HepG2 (cell line): ENCODE results near the gene WDR86. TPM values are rescaled to one million over a fixed set of nuclear protein-coding genes. Genes with fewer than 3 reads are reported as not detected.

Source experiments
- ATAC-seq: fragments of 200-7000 bp; cut with Tn5 transposase; 3 replicates; pipeline ENCODE4 v1.9.1; 2020; ENCODE audit warnings: mild to moderate bottlenecking, moderate library complexity
- BruUV-seq: library from RNA; stranded (reverse); fragments of 400-500 nt; replicated peaks from 2 replicates; lab custom pipeline; 2021; lab: Mats Ljungman, UMichigan
- CTCF ChIA-PET: fragments of 300-600 bp; formaldehyde crosslinking; extraction: SDS; loops from one replicate; lab custom pipeline; 2021; ENCODE audit warnings: low total read pairs, inconsistent platforms, low intra/inter-chr PET ratio; lab: Yijun Ruan, JAX
- POLR2A ChIA-PET: fragments of 350-600 bp; sonication (Branson Sonifier 250); formaldehyde crosslinking; loops from one replicate; lab custom pipeline; 2020; ENCODE audit warnings: antibody characterized with exemption, inconsistent platforms; lab: Yijun Ruan, JAX
- DNase-seq: peaks from one replicate; pipeline ENCODE4 v3.0.0-alpha.2; 2015; ENCODE audit warnings: low spot score
- FAIRE-seq: peaks from 3 replicates; lab custom pipeline; 2011; peaks lifted over from hg19 to GRCh38; lab: Jason Lieb, UNC
- H2AFZ ChIP-seq: one replicate; pipeline ENCODE4 v1.6.1; 2011; ENCODE audit warnings: low read length, inconsistent platforms
- H3K27ac ChIP-seq: fragments of 300-600 bp; 3 replicates; pipeline ENCODE4 v1.8.0; 2011; ENCODE audit warnings: mixed run types, mild to moderate bottlenecking, mixed read lengths, low read length, inconsistent platforms; ENCODE audit not compliant: insufficient read depth; ENCODE audit errors: extremely low read length
- H3K27me3 ChIP-seq, 2 experiments: fragments of 200-600 bp in 1 of 2; 2 replicates in 1 of 2; 3 replicates in 1 of 2; pipeline versions ENCODE4 v1.6.0 to v1.8.0; 2011; ENCODE audit warnings: low read length in 2 of 2, mild to moderate bottlenecking in 2 of 2, moderate library complexity in 2 of 2, inconsistent platforms in 1 of 2; ENCODE audit not compliant: insufficient read depth in 2 of 2, control insufficient read depth in 1 of 2
- H3K36me3 ChIP-seq, 2 experiments: fragments of 200-600 bp in 1 of 2; replicated peaks in 1 of 2; 2 replicates in 1 of 2; 3 replicates in 1 of 2; pipeline versions ENCODE4 v1.5.1 to v1.8.0; 2011; ENCODE audit warnings: low read length in 2 of 2, inconsistent platforms in 1 of 2; ENCODE audit not compliant: insufficient read depth in 2 of 2, control insufficient read depth in 1 of 2
- H3K4me1 ChIP-seq: 2 replicates; pipeline ENCODE4 v1.5.1; 2012; ENCODE audit warnings: low read length, inconsistent platforms; ENCODE audit not compliant: insufficient read depth
- H3K4me2 ChIP-seq: 2 replicates; pipeline ENCODE4 v1.6.0; 2011; ENCODE audit warnings: low read depth, low read length, inconsistent platforms
- H3K4me3 ChIP-seq, 3 experiments: fragments of 200-600 bp in 1 of 3; sonication (generic), shearing (Covaris generic) in 1 of 3; replicated peaks in 1 of 3; 2 replicates each; pipeline ENCODE4 v1.5.1; 2011 to 2016; ENCODE audit warnings: low read length in 3 of 3, inconsistent platforms in 2 of 3, low read depth in 2 of 3, mild to moderate bottlenecking in 2 of 3, control low read depth in 1 of 3, mixed read lengths in 1 of 3; ENCODE audit not compliant: insufficient read depth in 1 of 3
- H3K79me2 ChIP-seq: one replicate; pipeline ENCODE4 v1.6.1; 2011; ENCODE audit warnings: low read length, inconsistent platforms; ENCODE audit not compliant: insufficient read depth
- H3K9ac ChIP-seq: 2 replicates; pipeline ENCODE4 v1.6.0; 2011; ENCODE audit warnings: mild to moderate bottlenecking, low read depth, low read length, inconsistent platforms; ENCODE audit not compliant: insufficient read depth
- H3K9me3 ChIP-seq: 2 replicates; pipeline ENCODE4 v1.5.1; 2012; ENCODE audit warnings: mild to moderate bottlenecking, low read length
- H4K20me1 ChIP-seq: 2 replicates; pipeline ENCODE4 v1.6.0; 2011; ENCODE audit warnings: inconsistent platforms, mild to moderate bottlenecking, low read length, moderate library complexity; ENCODE audit not compliant: insufficient read depth
- EZH2 ChIP-seq: conservative IDR thresholded peaks from 2 replicates; pipeline ENCODE4 v1.6.1; 2012; ENCODE audit warnings: mild to moderate bottlenecking, low read depth, low read length, moderate library complexity
- HOXD1 ChIP-seq: sonication (generic); formaldehyde crosslinking; IDR thresholded peaks from 2 replicates; pipeline ENCODE4 v1.5.0; 2020; ENCODE audit warnings: missing genetic modification reagents
- IKZF1 ChIP-seq: fragments of 450-650 bp; IDR thresholded peaks from 2 replicates; pipeline ENCODE4 v1.7.1; 2016
- JUND ChIP-seq: sonication (generic); formaldehyde crosslinking; IDR thresholded peaks from 2 replicates; pipeline ENCODE4 v1.8.0; 2022; ENCODE audit warnings: mild to moderate bottlenecking, missing genetic modification reagents
- KLF15 ChIP-seq: sonication (generic); formaldehyde crosslinking; IDR thresholded peaks from 2 replicates; pipeline ENCODE4 v1.8.1; 2023; ENCODE audit warnings: borderline replicate concordance, mild to moderate bottlenecking, inconsistent platforms, missing genetic modification reagents, mixed read lengths
- MAF1 ChIP-seq: sonication (generic); formaldehyde crosslinking; IDR thresholded peaks from 2 replicates; pipeline ENCODE4 v1.5.0; 2020; ENCODE audit warnings: missing genetic modification reagents, borderline replicate concordance
- SMYD3 ChIP-seq: sonication (generic); formaldehyde crosslinking; IDR thresholded peaks from 2 replicates; pipeline ENCODE4 v1.8.1; 2023; ENCODE audit warnings: mild to moderate bottlenecking, missing genetic modification reagents
- TP53 ChIP-seq: sonication (generic); formaldehyde crosslinking; conservative IDR thresholded peaks from 2 replicates; pipeline ENCODE4 v1.4.0; 2020; ENCODE audit warnings: missing genetic modification reagents
- ZEB1 ChIP-seq: IDR thresholded peaks from 2 replicates; pipeline ENCODE4 v1.6.1; 2012; ENCODE audit warnings: mild to moderate bottlenecking, low read depth, inconsistent platforms; ENCODE audit not compliant: insufficient replicate concordance
- ZFX ChIP-seq: sonication (generic); formaldehyde crosslinking; IDR thresholded peaks from 2 replicates; pipeline ENCODE4 v1.4.0; 2020; ENCODE audit warnings: mild to moderate bottlenecking, low read depth, missing genetic modification reagents, moderate library complexity
- ZIK1 ChIP-seq: sonication (generic); formaldehyde crosslinking; IDR thresholded peaks from 2 replicates; pipeline ENCODE4 v1.5.0; 2020; ENCODE audit warnings: mild to moderate bottlenecking, low read depth, missing genetic modification reagents, borderline replicate concordance
- ZNF556 ChIP-seq: sonication (generic); formaldehyde crosslinking; IDR thresholded peaks from 2 replicates; pipeline ENCODE4 v1.4.0; 2020; ENCODE audit warnings: mild to moderate bottlenecking, missing genetic modification reagents, borderline replicate concordance
- WGBS: methylation state at CpG from one replicate; pipeline ENCODE4 v1.1.6; 2017; ENCODE audit warnings: low lambda C conversion rate; 5-methylcytosine and 5-hydroxymethylcytosine counted together
- in situ Hi-C: cut with HindIII; loops from 2 replicates; pipeline ENCODE4 v1.10.0; 2017; ENCODE audit warnings: low pct_unique_long_range_greater_than_20kb; ENCODE audit not compliant: extremely low pct_ligation_motif_present
- intact Hi-C: fragments of 100-400 bp; cut with micrococcal nuclease; formaldehyde crosslinking; loops from one replicate; pipeline ENCODE4 v1.10.0; 2022; ENCODE audit not compliant: unreplicated experiment
- polyA plus RNA-seq, 8 experiments: library from polyadenylated mRNA; depleted of rRNA in 3 of 8; stranded (reverse) in 7 of 8; unstranded in 1 of 8; fragments of >200 nt; fragmentation: Illumina TruSeq in 4 of 8; extraction: Trizol in 4 of 8; gene quantifications; 2 replicates each; pipeline versions ENCODE4 v1.2.1 to v1.2.3, GENCODE V29; 2011 to 2016; ENCODE audit warnings: low read depth in 4 of 8, missing spikeins in 1 of 8, mixed read lengths in 1 of 8; ENCODE audit not compliant: insufficient read depth in 1 of 8
- total RNA-seq, 5 experiments: library from RNA; depleted of rRNA; stranded (reverse); fragments of >200 nt; fragmentation: Illumina TruSeq; extraction: Trizol; gene quantifications; 2 replicates each; pipeline ENCODE4 v1.2.3, GENCODE V29; 2016; ENCODE audit warnings: low read depth in 1 of 5
- TF ChIP-seq, protein P1 (sequence below): sonication (generic); formaldehyde crosslinking; IDR thresholded peaks from 2 replicates; pipeline ENCODE4 v1.5.1; 2020; ENCODE audit warnings: mild to moderate bottlenecking, missing genetic modification reagents, moderate library complexity
- TF ChIP-seq, protein P2 (sequence below): sonication (generic); formaldehyde crosslinking; IDR thresholded peaks from 2 replicates; pipeline ENCODE4 v1.9.0; 2021; ENCODE audit warnings: missing genetic modification reagents, borderline replicate concordance

WDR86 gene
- total and polyA plus RNA-seq, 2 of the 13 experiments (the other 11 are each of a cell fraction or from before 2014, with no cell fraction given), result 0.11 to 2.9 TPM

DNA sequence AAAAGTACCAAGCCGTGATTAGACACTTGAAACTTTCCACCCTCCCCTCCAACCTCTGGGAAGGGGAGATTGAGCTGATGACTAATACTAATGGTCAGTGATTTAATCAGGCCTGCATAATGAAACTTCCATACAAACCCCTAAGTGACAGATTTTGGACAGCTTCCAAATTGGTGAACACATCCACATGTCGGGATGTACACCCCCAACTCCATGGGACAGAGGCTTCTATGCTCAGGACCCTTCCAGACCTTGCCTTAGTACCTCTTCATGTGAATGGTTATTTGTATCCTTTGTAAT lies 63.4 kb downstream of the WDR86 start:
- no peak for FAIRE-seq
- Histone ChIP-seq H3K4me1 (peaks cover 38% of the 10 kb centered on the region), H3K36me3 (peaks cover 7 to 21% of the 10 kb centered on the region in 2 experiments), H2AFZ (no peak overlapping the region), H3K4me3 (no peak overlapping the region), H3K4me2 (no peak overlapping the region), H3K9me3 (no peaks in the 10 kb centered on the region), H3K27me3 (no peaks in the 10 kb centered on the region), H3K27ac (no peak overlapping the region), H4K20me1 (peaks cover 9% of the 10 kb centered on the region; the same call in 1 of the 2 replicates), H3K79me2 (peaks cover 14% of the 10 kb centered on the region), H3K9ac (no peak overlapping the region)
- in situ Hi-C loops, result no loop called here
- ChIA-PET CTCF (no interaction called here), POLR2A (no interaction called here)
- intact Hi-C loops, result no loop called here
- 69% methylated on average over 2 of the region's 2 CpGs for WGBS
- no peak for DNase-seq
- no peak for ATAC-seq
- no peak for TF ChIP-seq MAF1
- TF ChIP-seq, protein P1, sequence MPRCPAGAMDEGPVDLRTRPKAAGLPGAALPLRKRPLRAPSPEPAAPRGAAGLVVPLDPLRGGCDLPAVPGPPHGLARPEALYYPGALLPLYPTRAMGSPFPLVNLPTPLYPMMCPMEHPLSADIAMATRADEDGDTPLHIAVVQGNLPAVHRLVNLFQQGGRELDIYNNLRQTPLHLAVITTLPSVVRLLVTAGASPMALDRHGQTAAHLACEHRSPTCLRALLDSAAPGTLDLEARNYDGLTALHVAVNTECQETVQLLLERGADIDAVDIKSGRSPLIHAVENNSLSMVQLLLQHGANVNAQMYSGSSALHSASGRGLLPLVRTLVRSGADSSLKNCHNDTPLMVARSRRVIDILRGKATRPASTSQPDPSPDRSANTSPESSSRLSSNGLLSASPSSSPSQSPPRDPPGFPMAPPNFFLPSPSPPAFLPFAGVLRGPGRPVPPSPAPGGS (CRISPR knock-in tag), result no peak
- no peak for TF ChIP-seq EZH2
- no peak for TF ChIP-seq IKZF1
- no peak for TF ChIP-seq SMYD3 (CRISPR knock-in tag)
- TF ChIP-seq KLF15 (CRISPR knock-in tag), result no peak
- no peak for TF ChIP-seq JUND
- TF ChIP-seq ZEB1, result no peak
- TF ChIP-seq, protein P2, sequence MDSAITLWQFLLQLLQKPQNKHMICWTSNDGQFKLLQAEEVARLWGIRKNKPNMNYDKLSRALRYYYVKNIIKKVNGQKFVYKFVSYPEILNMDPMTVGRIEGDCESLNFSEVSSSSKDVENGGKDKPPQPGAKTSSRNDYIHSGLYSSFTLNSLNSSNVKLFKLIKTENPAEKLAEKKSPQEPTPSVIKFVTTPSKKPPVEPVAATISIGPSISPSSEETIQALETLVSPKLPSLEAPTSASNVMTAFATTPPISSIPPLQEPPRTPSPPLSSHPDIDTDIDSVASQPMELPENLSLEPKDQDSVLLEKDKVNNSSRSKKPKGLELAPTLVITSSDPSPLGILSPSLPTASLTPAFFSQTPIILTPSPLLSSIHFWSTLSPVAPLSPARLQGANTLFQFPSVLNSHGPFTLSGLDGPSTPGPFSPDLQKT (CRISPR knock-in tag), result no peak
- no peak for TF ChIP-seq ZFX
- no peak for TF ChIP-seq ZNF556
- TF ChIP-seq TP53, result no peak
- TF ChIP-seq ZIK1, result no peak
- no peak for TF ChIP-seq HOXD1 (CRISPR knock-in tag)
- no TSS peak for BruUV-seq
